ENCODE data around the gene TAS2R46. TPM values are rescaled to one million over a fixed set of nuclear protein-coding genes. Genes with fewer than 3 reads are reported as not detected.

TAS2R46 gene
- total RNA-seq, 1 experiment from 2014 or later, result 0.46 TPM

GRCh38 chr12:11089246-11089645 lies 27.2 kb upstream of the TAS2R46 start:
- no TSS peak for BruUV-seq (replicated peaks)
- ChIA-PET CTCF (no interaction called here), POLR2A (no interaction called here)
- no peaks in the 10 kb centered on the region for H3K36me3 ChIP-seq (ENCODE audit: control insufficient read depth, insufficient read depth, low read length)
- H3K27ac ChIP-seq (ENCODE audit: low read length), result no peak overlapping the region
- no peaks in the 10 kb centered on the region for H3K9me3 ChIP-seq (ENCODE audit: control insufficient read depth, insufficient read depth, low read depth, low read length)
- intact Hi-C loops (cut with micrococcal nuclease; ENCODE audit: unreplicated experiment), result no loop called here
- no peaks in the 10 kb centered on the region for H3K27me3 ChIP-seq (ENCODE audit: control insufficient read depth, insufficient read depth, low read length)
- in situ Hi-C loops (cut with HindIII; ENCODE audit: low pct_unique_long_range_greater_than_20kb, low sequenced_read_pairs), result no loop called here
- ATAC-seq, result no peak
- H3K4me3 ChIP-seq (ENCODE audit: low read depth in 2 of 2, low read length in 2 of 2), result no peak overlapping the region
- DNase-seq (ENCODE audit: low read depth, low spot score), result no peak
- no peaks in the 10 kb centered on the region for H3K4me1 ChIP-seq (ENCODE audit: control insufficient read depth, insufficient read depth, low read length)
- TF ChIP-seq POLR2AphosphoS5 (IDR thresholded peaks at IDR 0.05; ENCODE audit: low read depth, low read length) (no peak), REST (IDR thresholded peaks at IDR 0.05; ENCODE audit: insufficient read depth in 1 of 2, low read depth in 2 of 2, low read length in 1 of 2) (no peak), TCF7L2 (IDR thresholded peaks at IDR 0.05; ENCODE audit: low read depth, low read length) (no peak), CTCF (IDR thresholded peaks at IDR 0.05) (no peak), SIN3A (IDR thresholded peaks at IDR 0.05; ENCODE audit: borderline replicate concordance, insufficient read depth, low read depth, low read length) (no peak)

GRCh38 chr12:11085419-11085818 lies 23.3 kb upstream of the TAS2R46 start:
- no peaks in the 10 kb centered on the region for H3K27me3 ChIP-seq (ENCODE audit: control insufficient read depth, insufficient read depth, low read length)
- in situ Hi-C loops (cut with HindIII; ENCODE audit: low pct_unique_long_range_greater_than_20kb, low sequenced_read_pairs) (no loop called here), intact Hi-C loops (cut with micrococcal nuclease; ENCODE audit: unreplicated experiment) (no loop called here)
- H3K9me3 ChIP-seq (ENCODE audit: control insufficient read depth, insufficient read depth, low read depth, low read length), result peaks cover 9% of the 10 kb centered on the region; the same call in 1 of the 2 replicates
- no TSS peak for BruUV-seq (replicated peaks)
- no peaks in the 10 kb centered on the region for H3K4me1 ChIP-seq (ENCODE audit: control insufficient read depth, insufficient read depth, low read length)
- ChIA-PET CTCF (no interaction called here), POLR2A (interaction anchor here (0.6 kb wide), 1 partner anchor 84 kb away, joined by 3 read pairs; no protein-coding TSS in a partner anchor)
- no peak for TF ChIP-seq SIN3A (IDR thresholded peaks at IDR 0.05; ENCODE audit: borderline replicate concordance, insufficient read depth, low read depth, low read length)
- TF ChIP-seq POLR2AphosphoS5 (IDR thresholded peaks at IDR 0.05; ENCODE audit: low read depth, low read length), result no peak
- no peak for TF ChIP-seq REST (IDR thresholded peaks at IDR 0.05; ENCODE audit: insufficient read depth in 1 of 2, low read depth in 2 of 2, low read length in 1 of 2)
- TF ChIP-seq CTCF (IDR thresholded peaks at IDR 0.05), result no peak
- no peak for TF ChIP-seq TCF7L2 (IDR thresholded peaks at IDR 0.05; ENCODE audit: low read depth, low read length)
- H3K27ac ChIP-seq (ENCODE audit: low read length), result no peak overlapping the region
- ATAC-seq (no peak), DNase-seq (ENCODE audit: low read depth, low spot score) (no peak)
- H3K36me3 ChIP-seq (ENCODE audit: control insufficient read depth, insufficient read depth, low read length), result no peaks in the 10 kb centered on the region
- no peak overlapping the region for H3K4me3 ChIP-seq (ENCODE audit: low read depth in 2 of 2, low read length in 2 of 2)
